ENCODE data around the gene CD207.
"Not testable (repeated sequence)": the region's sequence is repeated elsewhere in the genome, so short reads cannot be mapped to it uniquely, and the experiment has no call there.

Gene CD207

DNA sequence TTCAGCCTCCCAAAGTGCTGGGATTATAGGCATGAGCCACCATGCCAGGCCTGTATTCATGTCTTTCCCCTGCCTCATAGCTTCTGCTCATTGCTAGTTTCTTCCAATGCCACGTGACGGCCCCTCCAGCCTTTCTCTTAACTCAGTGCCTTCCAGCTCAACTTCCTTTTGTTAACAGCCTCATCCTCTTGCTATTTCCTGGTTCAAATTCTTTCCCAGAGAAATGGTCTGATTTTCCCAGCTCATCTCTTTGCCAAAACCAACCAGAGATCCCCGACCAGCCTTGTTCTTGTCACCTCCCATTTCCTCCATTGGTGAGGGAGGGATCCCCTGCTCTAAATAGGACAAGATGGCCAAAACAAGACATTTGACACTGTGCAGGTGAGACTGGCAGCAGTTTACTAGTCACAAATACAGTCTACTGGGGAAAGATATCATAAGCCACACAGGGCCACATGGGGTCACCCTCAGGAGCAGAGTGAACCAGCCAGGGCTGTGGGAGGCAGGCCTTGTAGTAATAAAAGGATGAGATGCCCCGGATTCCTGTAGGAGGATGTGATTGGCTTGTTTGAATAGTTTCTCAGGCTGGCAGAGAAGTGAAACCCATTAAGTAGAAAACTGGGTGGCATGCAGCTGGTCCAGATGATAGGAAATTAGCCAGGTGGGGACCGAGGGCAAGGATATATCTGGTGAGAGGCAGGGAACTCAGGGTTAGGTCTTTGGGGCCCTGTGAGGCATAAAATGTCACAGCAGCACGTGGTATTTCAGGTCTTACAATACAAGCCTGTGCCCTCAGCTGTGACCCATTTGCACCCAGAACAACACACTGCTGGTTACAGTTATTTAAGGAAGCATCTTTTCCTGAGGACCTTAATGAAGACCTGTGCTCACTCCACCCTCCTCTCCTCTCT, 6.4 kb downstream of the CD207 start:
- DNase-seq (ENCODE audit: low read depth): no peak

GRCh38 chr2:70828115-70828514, 7.5 kb downstream of the CD207 start:
- DNase-seq (ENCODE audit: low read depth): no peak

- DNase-seq (ENCODE audit: low read depth): no peak
Observed at GRCh38 chr2:70827388-70827787, 8.2 kb downstream of the CD207 start.

DNA sequence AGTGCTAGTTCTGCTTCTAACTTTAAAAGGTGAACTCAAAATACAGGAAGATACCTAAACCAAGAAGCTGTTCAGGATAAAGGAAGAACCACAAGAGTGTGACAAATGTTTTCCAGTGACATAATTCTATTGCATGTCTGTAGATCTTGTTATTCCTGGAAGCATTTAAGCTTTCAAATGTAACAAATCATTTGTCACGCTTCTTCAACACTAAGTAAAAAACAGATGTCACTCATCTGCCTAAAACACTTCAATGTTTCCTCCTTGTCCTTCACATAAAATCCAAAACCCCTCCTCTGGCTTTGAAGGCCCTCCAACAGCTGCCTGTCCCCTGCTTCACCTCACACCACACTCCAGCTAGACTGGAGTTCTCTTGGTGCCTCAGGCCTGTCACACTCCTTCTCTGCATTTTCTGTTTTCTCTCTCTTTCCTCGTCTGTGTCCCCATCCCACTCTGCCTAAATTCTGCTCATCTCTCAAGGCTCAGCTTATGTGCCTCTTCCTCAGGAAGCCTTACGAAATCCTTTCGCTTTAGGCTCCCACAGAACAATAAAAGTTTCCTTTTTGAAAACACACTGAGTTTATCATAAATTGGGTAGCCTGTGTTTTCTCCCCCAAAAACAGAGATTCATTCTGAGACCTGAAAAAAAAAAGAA, 8.8 kb downstream of the CD207 start:
- DNase-seq (ENCODE audit: low read depth): no peak

- no peak for DNase-seq (ENCODE audit: low read depth)
Observed at GRCh38 chr2:70823249-70823648, 12.4 kb downstream of the CD207 start.

DNA sequence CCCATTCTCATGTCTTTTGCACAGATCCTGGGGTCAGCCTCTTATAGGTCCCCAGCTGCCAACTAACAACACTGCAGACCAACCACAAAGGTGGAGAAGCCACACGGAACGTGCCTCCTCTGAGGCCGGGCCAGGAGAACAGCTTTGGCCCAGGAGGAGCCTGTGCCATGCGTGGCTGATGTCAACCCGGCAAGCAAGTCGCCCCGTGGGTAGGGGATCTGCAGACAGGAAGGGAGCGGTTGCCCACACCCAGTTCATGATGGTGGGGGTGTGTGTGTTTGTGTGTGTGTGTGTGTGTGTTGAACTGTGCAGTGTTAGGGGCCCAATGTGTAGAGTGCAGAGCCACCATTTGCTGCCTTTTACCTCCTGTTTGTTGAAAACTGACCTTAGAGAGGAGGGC, 12.8 kb downstream of the CD207 start:
- no peak for DNase-seq (ENCODE audit: low read depth)

DNA sequence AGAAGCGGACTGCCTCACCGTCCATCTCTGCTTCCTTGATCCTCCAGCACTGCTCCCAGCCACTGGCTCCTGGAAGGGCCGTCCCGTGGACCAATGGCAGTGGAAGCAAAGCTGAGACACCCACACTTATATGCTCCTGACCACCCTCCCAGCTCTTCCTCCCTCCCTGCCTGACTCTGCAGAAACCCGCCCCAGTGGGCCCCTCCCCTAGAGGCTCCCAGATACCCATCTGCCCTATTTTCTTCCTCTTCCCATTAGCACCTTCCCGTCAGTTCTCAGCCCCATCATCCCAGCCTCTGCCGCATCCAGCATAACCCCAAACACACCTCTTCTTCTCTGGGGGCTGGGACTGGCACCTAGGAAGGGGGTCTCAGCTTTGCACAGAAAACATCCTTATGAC, 15.1 kb downstream of the CD207 start, which contains the start of gene CLEC4F:
Gene CLEC4F, minus strand, starts transcription at position 101 of the 400 bp plus-strand sequence. Its CDS starts 76 bp downstream, at position 25.
- no peak for DNase-seq (ENCODE audit: low read depth)

- DNase-seq (ENCODE audit: low read depth): no peak
Observed at GRCh38 chr2:70817284-70817954, 18.2 kb downstream of the CD207 start.

- DNase-seq (ENCODE audit: low read depth): no peak
Observed at GRCh38 chr2:70816726-70817125, 18.9 kb downstream of the CD207 start.

DNA sequence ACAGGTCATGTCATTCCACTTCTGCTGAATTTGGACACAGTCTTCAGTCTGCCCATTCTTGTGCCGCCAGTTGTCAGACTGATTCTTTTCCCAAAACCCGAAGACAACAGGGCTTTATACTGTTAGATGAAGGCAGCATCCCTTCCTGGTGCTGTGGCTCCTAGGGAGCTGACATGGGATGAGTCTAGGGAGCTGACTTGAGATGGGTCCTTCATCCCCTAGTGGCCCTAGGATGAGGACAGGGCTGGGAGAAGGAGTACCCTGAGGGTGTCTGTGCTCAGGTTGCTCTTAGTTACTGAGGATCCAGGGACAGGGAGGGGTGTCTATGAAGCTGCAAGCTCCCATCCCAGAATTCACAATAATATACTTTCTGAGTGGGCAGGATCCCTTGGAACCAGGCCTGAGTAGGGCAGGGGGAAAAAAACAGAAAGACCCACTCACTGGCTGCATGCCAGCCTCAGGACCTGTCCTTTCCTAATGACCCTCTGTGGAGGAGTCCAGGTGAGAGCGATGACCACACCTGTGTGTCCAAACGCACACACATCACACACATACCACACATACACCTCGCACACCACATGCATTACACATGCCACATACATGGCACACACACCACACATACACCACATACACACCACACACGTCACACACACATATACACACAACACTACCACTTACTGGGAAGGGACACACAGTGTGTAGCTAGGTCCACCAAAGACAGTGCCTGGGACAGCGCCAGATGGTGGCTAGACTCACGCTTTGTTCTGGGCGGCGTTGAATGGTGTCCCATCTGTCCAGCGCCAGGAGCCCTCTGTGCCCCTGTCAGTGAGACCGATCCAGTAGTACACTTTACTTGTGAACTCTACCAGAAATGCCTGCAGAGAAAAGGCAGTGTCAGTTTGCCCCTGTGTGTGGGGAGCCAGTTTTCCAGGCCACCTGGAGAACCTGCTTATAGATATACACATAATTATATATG, 26.3 kb downstream of the CD207 start:
- no peak for DNase-seq (ENCODE audit: low read depth)

GRCh38 chr2:70807828-70808118, 27.8 kb downstream of the CD207 start:
- no peak for DNase-seq (ENCODE audit: low read depth)

GRCh38 chr2:70807102-70807827, 28.4 kb downstream of the CD207 start:
- no peak for DNase-seq (ENCODE audit: low read depth)

- DNase-seq (ENCODE audit: low read depth): no peak
Observed at GRCh38 chr2:70806620-70807019, 29.0 kb downstream of the CD207 start.

- no peak for DNase-seq (ENCODE audit: low read depth)
Observed at GRCh38 chr2:70806013-70806412, 29.6 kb downstream of the CD207 start.

DNA sequence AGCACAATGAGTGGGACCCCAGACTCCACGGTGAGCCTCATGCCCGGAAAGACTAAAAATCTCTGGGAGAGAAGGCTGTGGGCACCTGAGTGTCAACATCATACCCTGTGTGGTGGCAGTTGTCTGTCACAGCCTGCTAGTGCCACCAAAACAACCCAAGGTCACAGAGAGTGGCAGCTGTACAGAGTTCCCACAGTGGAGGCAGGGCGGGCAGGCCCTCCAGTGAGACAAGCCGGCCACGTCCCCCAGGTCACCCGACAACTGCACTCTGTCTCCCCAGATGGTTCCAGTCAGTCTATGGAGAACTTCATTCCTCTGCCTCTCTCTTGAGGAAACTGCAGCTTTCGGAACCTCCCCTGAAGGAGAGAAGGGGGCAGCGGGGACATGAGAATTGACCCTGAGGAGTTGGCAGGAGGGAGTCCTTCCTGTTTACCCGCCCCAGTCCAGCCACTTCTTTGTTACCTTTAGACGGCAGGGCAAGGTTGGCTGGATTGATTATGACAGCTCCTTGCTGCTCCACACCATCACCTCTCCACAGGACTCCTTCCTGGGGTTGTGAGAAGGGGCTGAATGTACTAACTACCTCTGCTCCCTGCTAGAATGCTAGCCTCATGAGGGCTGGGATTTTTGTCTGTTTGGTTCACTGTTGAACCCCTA, 33.9 kb downstream of the CD207 start:
- DNase-seq (ENCODE audit: low read depth): no peak

DNA sequence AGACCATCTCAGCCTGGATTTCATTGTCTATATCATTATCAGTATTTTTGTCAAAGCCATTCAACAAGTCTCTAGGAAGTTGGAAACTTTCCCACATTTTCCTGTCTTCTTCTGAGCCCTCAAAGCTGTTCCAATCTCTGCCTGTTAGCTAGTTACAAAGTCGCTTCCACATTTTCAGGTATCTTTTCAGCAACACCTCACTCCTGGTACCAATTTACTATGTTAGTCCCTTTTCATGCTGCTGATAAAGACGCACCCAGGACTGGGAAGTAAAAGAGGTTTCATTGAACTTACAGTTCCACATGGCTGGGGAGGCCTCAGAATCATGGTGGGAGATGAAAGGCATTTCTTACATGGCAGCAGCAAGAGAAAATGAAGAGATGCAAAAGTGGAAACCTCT, 35.9 kb downstream of the CD207 start:
- DNase-seq (ENCODE audit: low read depth): no peak

DNA sequence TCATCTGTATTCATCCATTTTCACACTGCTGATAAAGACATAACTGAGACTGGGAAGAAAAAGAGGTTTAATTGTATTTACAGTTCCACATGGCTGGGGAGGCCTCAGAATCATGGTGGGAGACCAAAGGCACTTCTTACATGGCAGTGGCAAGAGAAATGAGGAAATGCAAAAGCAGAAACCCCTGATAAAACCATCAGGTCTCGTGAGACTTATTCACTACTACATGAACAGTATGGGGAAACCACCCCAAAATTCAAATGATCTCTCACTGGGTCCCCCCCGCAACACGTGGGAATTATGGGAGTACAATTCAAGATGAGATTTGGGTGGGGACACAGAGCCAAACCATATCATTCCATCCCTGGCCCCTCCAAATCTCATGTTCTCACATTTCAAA, 37.6 kb downstream of the CD207 start:
- not testable (repeated sequence) for DNase-seq (ENCODE audit: low read depth)

GRCh38 chr2:70797506-70797905, 38.1 kb downstream of the CD207 start:
- DNase-seq (ENCODE audit: low read depth): no peak

- DNase-seq (ENCODE audit: low read depth): no peak
Observed at GRCh38 chr2:70796262-70796661, 39.4 kb downstream of the CD207 start.

DNA sequence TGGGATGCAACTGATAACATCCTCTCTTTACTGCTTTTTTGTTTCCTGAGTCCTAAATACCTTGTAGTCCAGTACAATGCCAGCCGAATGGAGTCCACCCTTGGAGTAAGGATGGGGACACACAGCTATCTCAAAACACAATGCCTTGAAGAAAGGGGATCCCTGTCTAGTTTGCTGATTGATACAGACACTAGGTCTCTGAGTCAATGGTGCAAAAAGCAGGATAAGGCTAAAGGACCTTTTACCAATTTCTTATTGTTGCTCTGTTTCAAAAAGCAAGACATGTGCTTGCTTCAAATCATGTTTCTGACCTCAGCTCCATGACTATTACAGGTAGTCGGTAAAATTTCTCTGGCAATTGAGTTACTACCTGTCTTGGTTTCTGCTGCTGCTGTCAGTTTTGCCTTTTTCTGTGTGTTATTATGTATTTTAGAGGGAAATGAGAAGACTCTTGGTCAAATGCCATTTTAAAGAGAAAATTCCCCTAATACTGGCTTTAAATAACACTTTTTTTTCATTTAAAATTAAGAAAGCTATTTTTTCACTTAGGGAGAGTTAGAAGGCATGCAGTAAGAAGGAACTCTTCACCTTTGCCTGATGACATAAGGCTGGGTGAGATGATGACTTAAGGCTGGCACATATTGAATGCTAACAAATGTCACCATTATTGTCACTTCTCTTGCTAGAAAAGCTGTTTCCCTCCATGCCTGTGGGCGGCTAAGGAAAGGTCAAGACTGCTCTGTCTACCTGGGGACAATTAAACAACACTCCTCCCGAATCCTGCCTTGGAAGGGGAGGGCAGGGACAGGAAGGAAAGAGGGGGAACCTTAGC, 40.2 kb downstream of the CD207 start:
- DNase-seq (ENCODE audit: low read depth): no peak

Data from activated T-helper 9 cell treated with anti-CD3 and anti-CD28 coated beads, Interleukin-2, amount 50 U/mL, for 16 hours (primary cell).